Measurements from ENCODE around the gene SARS1. TPM values are rescaled to one million over a fixed set of nuclear protein-coding genes. Genes with fewer than 3 reads are reported as not detected.

SARS1 gene
- total RNA-seq, 1 donor from 2014 or later, result 134 TPM

GRCh38 chr1:109240158-109241152, 26.7 kb downstream of the SARS1 start:
- H3K27me3 ChIP-seq, result no peaks in the 10 kb centered on the region
- TF ChIP-seq CTCF (IDR thresholded peaks at IDR 0.05), result no peak
- no peaks in the 10 kb centered on the region for H3K9me3 ChIP-seq
- H3K36me3 ChIP-seq, result peaks cover 38% of the 10 kb centered on the region in 2 donors
- peaks cover 4 to 12% of the 10 kb centered on the region in 2 donors for H3K4me1 ChIP-seq
- intact Hi-C loops (cut with DNase I), result loop anchor here (1.0 kb wide), 1 partner anchor 9 kb away; the partner anchor contains the start of gene CELSR2
- H3K4me3 ChIP-seq, result peak overlapping the region in 1 of 2 donors; percentile 8
- H3K27ac ChIP-seq, result peak overlapping the region; percentile 13 to 61
- DNase-seq (ENCODE audit: low spot score in 2 of 2), result no peak

DNA sequence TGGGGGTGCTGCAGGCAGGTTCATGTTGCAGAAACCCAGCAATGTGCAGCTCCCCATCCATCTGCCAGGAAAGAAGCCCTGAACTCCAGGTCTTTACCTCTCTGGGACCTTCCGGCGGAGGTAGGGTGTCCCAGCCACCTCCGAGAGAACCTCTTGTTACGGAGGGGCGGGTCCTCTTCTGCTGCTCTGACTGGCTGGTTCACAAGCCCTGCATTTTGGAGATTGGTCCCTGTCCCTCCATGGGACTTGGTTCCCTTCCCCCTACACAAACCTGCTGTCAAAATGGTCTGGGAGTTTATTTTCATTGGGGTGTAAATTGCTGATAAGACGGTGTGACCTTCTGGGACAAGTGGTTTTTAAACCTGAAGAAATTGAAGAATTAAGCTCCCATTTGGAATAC, 27.6 kb downstream of the SARS1 start:
- Histone ChIP-seq H3K4me1 (peaks cover 4 to 12% of the 10 kb centered on the region in 2 donors), H3K27me3 (no peaks in the 10 kb centered on the region), H3K9me3 (no peaks in the 10 kb centered on the region), H3K36me3 (peaks cover 29% of the 10 kb centered on the region in 2 donors), H3K27ac (no peak overlapping the region), H3K4me3 (no peak overlapping the region)
- intact Hi-C loops (cut with DNase I), result loop anchor here (1.0 kb wide), 1 partner anchor 8 kb away; the partner anchor contains the start of gene CELSR2
- no peak for DNase-seq (ENCODE audit: low spot score in 2 of 2)
- TF ChIP-seq CTCF (IDR thresholded peaks at IDR 0.05), result no peak

GRCh38 chr1:109241841-109242345, 28.2 kb downstream of the SARS1 start:
- no peak overlapping the region for H3K27ac ChIP-seq
- no peaks in the 10 kb centered on the region for H3K27me3 ChIP-seq
- no peak overlapping the region for H3K4me3 ChIP-seq
- H3K4me1 ChIP-seq, result peaks cover 4 to 12% of the 10 kb centered on the region in 2 donors
- no peak for TF ChIP-seq CTCF (IDR thresholded peaks at IDR 0.05)
- intact Hi-C loops (cut with DNase I), result loop anchor here (1.0 kb wide), 1 partner anchor 7 kb away; the partner anchor contains the start of gene CELSR2
- no peak for DNase-seq (ENCODE audit: low spot score in 2 of 2)
- H3K9me3 ChIP-seq, result no peaks in the 10 kb centered on the region
- peaks cover 23 to 24% of the 10 kb centered on the region in 2 donors for H3K36me3 ChIP-seq

- Histone ChIP-seq H3K4me1 (peaks cover 4 to 12% of the 10 kb centered on the region in 2 donors), H3K27me3 (no peaks in the 10 kb centered on the region), H3K27ac (no peak overlapping the region), H3K9me3 (no peaks in the 10 kb centered on the region), H3K4me3 (no peak overlapping the region), H3K36me3 (peaks cover 19% of the 10 kb centered on the region in 2 donors)
- no peak for TF ChIP-seq CTCF (IDR thresholded peaks at IDR 0.05)
- intact Hi-C loops (cut with DNase I), result no loop called here
- DNase-seq (ENCODE audit: low spot score in 2 of 2), result no peak
Observed at GRCh38 chr1:109242387-109242786, 28.7 kb downstream of the SARS1 start.

- intact Hi-C loops (cut with DNase I), result no loop called here
- Histone ChIP-seq H3K27me3 (no peaks in the 10 kb centered on the region), H3K4me1 (peaks cover 4 to 12% of the 10 kb centered on the region in 2 donors), H3K36me3 (peaks cover 10 to 11% of the 10 kb centered on the region in 2 donors), H3K27ac (no peak overlapping the region), H3K4me3 (no peak overlapping the region), H3K9me3 (no peaks in the 10 kb centered on the region)
- DNase-seq (ENCODE audit: low spot score in 2 of 2), result no peak
- no peak for TF ChIP-seq CTCF (IDR thresholded peaks at IDR 0.05)
Observed at GRCh38 chr1:109243221-109243620, 29.5 kb downstream of the SARS1 start.

All from ascending aorta (tissue), 2 donors.